HCT116 (cell line): ENCODE data around the gene KLHL3. TPM values are rescaled to one million over a fixed set of nuclear protein-coding genes. Genes with fewer than 3 reads are reported as not detected.

Experiments used
- ATAC-seq: fragments of 200-7000 bp; cut with Tn5 transposase; 2 replicates; pipeline ENCODE4 v1.9.1; 2020; ENCODE audit warnings: mild to moderate bottlenecking, moderate library complexity
- BruUV-seq: library from RNA; stranded (reverse); fragments of 400-500 nt; replicated peaks from 2 replicates; lab custom pipeline; 2021; lab: Mats Ljungman, UMichigan
- CTCF ChIA-PET: fragments of 300-600 bp; sonication (Branson Sonifier 250); formaldehyde crosslinking; loops from one replicate; lab custom pipeline; 2021; ENCODE audit warnings: antibody characterized with exemption; lab: Charles Lee
- POLR2A ChIA-PET: fragments of 300-600, 350-600 bp; sonication (Branson Sonifier 250); formaldehyde crosslinking; loops from one replicate; lab custom pipeline; 2021; ENCODE audit warnings: antibody characterized with exemption; lab: Charles Lee
- RAD21 ChIA-PET, 2 experiments: fragments of 300-600 bp; sonication (Branson Sonifier 250); formaldehyde crosslinking; loops; one replicate each; lab custom pipeline; 2023; ENCODE audit warnings: low total read pairs in 2 of 2; ENCODE audit not compliant: uncharacterized antibody in 2 of 2, unreplicated experiment in 2 of 2, low non-redundant PET in 1 of 2; lab: Charles Lee
- DNase-seq: peaks from one replicate; pipeline ENCODE4 v3.0.0-alpha.2; 2010; ENCODE audit warnings: low read depth, low spot score
- H2AFZ ChIP-seq: fragments of 200-600 bp; shearing (Covaris generic), sonication (generic); 2 replicates; pipeline ENCODE4 v1.6.1; 2017; ENCODE audit warnings: low read depth, mixed run types, mixed read lengths, antibody characterized with exemption, low read length; ENCODE audit not compliant: poor library complexity, severe bottlenecking
- H3K27ac ChIP-seq: 2 replicates; pipeline ENCODE4 v1.5.1; 2012; ENCODE audit warnings: low read depth, low read length
- H3K27me3 ChIP-seq: fragments of 200-600 bp; sonication (generic); 2 replicates; pipeline ENCODE4 v1.6.1; 2016; ENCODE audit warnings: mixed run types, low read length, mixed read lengths; ENCODE audit not compliant: insufficient read depth
- H3K36me3 ChIP-seq, 2 experiments: fragments of 200-500 bp in 1 of 2; fragments of 200-600 bp in 1 of 2; sonication (Bioruptor generic) in 1 of 2; sonication (generic) in 1 of 2; 2 replicates each; pipeline versions ENCODE4 v1.5.1 to v1.6.1; 2014 to 2016; ENCODE audit warnings: low read length in 2 of 2, inconsistent platforms in 1 of 2, mixed read lengths in 1 of 2, mixed run types in 1 of 2; ENCODE audit not compliant: insufficient read depth in 2 of 2, control insufficient read depth in 1 of 2
- H3K4me1 ChIP-seq, 2 experiments: fragments of 200-600 bp in 1 of 2; sonication (generic) in 1 of 2; 2 replicates each; pipeline versions ENCODE4 v1.5.1 to v1.6.1; 2012 to 2017; ENCODE audit warnings: low read length in 2 of 2, inconsistent platforms in 1 of 2, mild to moderate bottlenecking in 1 of 2, mixed read lengths in 1 of 2, mixed run types in 1 of 2, moderate library complexity in 1 of 2; ENCODE audit not compliant: insufficient read depth in 2 of 2, control insufficient read depth in 1 of 2
- H3K4me2 ChIP-seq: fragments of 200-600 bp; sonication (generic); 2 replicates; pipeline ENCODE4 v1.6.1; 2017; ENCODE audit warnings: mixed run types, low read length, mixed read lengths
- H3K4me3 ChIP-seq, 2 experiments: fragments of 200-600 bp in 1 of 2; sonication (generic) in 1 of 2; replicated peaks in 1 of 2; 2 replicates each; pipeline ENCODE4 v1.5.1; 2011 to 2016; ENCODE audit warnings: low read length in 2 of 2, control low read depth in 1 of 2, low read depth in 1 of 2, mild to moderate bottlenecking in 1 of 2, mixed read lengths in 1 of 2, mixed run types in 1 of 2
- H3K79me2 ChIP-seq: fragments of 200-600 bp; sonication (generic); 2 replicates; pipeline ENCODE4 v1.6.1; 2017; ENCODE audit warnings: mild to moderate bottlenecking, mixed run types, low read length, moderate library complexity, mixed read lengths; ENCODE audit not compliant: insufficient read depth
- H3K9ac ChIP-seq: fragments of 200-600 bp; sonication (generic); 2 replicates; pipeline ENCODE4 v1.6.1; 2016; ENCODE audit warnings: low read length, mixed read lengths
- H3K9me2 ChIP-seq: fragments of 200-600 bp; sonication (generic), shearing (Covaris generic); 2 replicates; pipeline ENCODE4 v1.6.1; 2017; ENCODE audit warnings: mixed run types, mild to moderate bottlenecking, moderate library complexity; ENCODE audit not compliant: insufficient read depth
- H3K9me3 ChIP-seq, 2 experiments: fragments of 200-500 bp in 1 of 2; fragments of 200-600 bp in 1 of 2; sonication (Bioruptor generic) in 1 of 2; sonication (generic) in 1 of 2; 2 replicates each; pipeline ENCODE4 v1.6.1; 2014 to 2017; ENCODE audit warnings: low read length in 2 of 2, mixed read lengths in 2 of 2, inconsistent platforms in 1 of 2, low read depth in 1 of 2, mild to moderate bottlenecking in 1 of 2, mixed run types in 1 of 2, moderate library complexity in 1 of 2; ENCODE audit not compliant: control insufficient read depth in 1 of 2, insufficient read depth in 1 of 2
- H4K20me1 ChIP-seq: fragments of 200-600 bp; sonication (generic), shearing (Covaris generic); 2 replicates; pipeline ENCODE4 v1.6.1; 2017; ENCODE audit warnings: mixed run types, mild to moderate bottlenecking, moderate library complexity; ENCODE audit not compliant: insufficient read depth
- JUND ChIP-seq: IDR thresholded peaks from 2 replicates; pipeline ENCODE4 v1.6.1; 2012
- POLR2A ChIP-seq: IDR thresholded peaks from 2 replicates; pipeline ENCODE4 v1.7.0; 2011; ENCODE audit warnings: borderline replicate concordance; ENCODE audit not compliant: insufficient read depth, insufficient read length; ENCODE audit errors: extremely low read depth
- POLR2AphosphoS5 ChIP-seq: IDR thresholded peaks from 2 replicates; pipeline ENCODE4 v1.6.1; 2011; ENCODE audit warnings: mild to moderate bottlenecking, low read depth, low read length, moderate library complexity
- SP1 ChIP-seq: IDR thresholded peaks from 2 replicates; pipeline ENCODE4 v1.6.1; 2012; ENCODE audit warnings: low read depth
- SRF ChIP-seq: IDR thresholded peaks from 2 replicates; pipeline ENCODE4 v1.6.1; 2012; ENCODE audit warnings: low read depth
- TCF7L2 ChIP-seq: IDR thresholded peaks from 2 replicates; pipeline ENCODE4 v1.7.0; 2011; ENCODE audit warnings: borderline replicate concordance, inconsistent platforms; ENCODE audit not compliant: insufficient read depth, insufficient read length; ENCODE audit errors: extremely low read depth
- YY1 ChIP-seq: IDR thresholded peaks from 2 replicates; pipeline ENCODE4 v1.6.1; 2011; ENCODE audit warnings: low read length, low read depth, moderate library complexity, mild to moderate bottlenecking; ENCODE audit not compliant: insufficient replicate concordance; ENCODE audit errors: extremely low read depth
- ZFX ChIP-seq: fragments of 450-650 bp; IDR thresholded peaks from 2 replicates; pipeline ENCODE4 v1.6.1; 2017
- ZNF274 ChIP-seq: fragments of 200-500 bp; sonication (Bioruptor generic); IDR thresholded peaks from 2 replicates; pipeline ENCODE4 v1.6.1; 2014; ENCODE audit warnings: mild to moderate bottlenecking, low read depth, low read length, inconsistent platforms
- intact Hi-C: fragments of 100-400 bp; cut with micrococcal nuclease; formaldehyde crosslinking; loops from 2 replicates; pipeline ENCODE4 v1.10.0; 2022
- total RNA-seq: library from RNA; stranded (reverse); gene quantifications from one replicate; pipeline ENCODE4 v1.2.1, GENCODE V29; 2021; ENCODE audit not compliant: unreplicated experiment
- TF ChIP-seq, protein P1 (sequence below): IDR thresholded peaks from 2 replicates; pipeline ENCODE4 v1.6.1; 2011; ENCODE audit warnings: mild to moderate bottlenecking, low read length, moderate library complexity; ENCODE audit not compliant: insufficient replicate concordance; ENCODE audit errors: extremely low read depth
- TF ChIP-seq, protein P2 (sequence below): IDR thresholded peaks from 2 replicates; pipeline ENCODE4 v1.6.1; 2012
- TF ChIP-seq, protein P3 (sequence below), 3 experiments: fragments of 200-600 bp in 1 of 3; sonication (generic) in 1 of 3; IDR thresholded peaks in 2 of 3; conservative IDR thresholded peaks in 1 of 3; 2 replicates each; pipeline ENCODE4 v1.5.1; 2012 to 2017; ENCODE audit warnings: low read depth in 2 of 3, low read length in 2 of 3, antibody characterized with exemption in 1 of 3, borderline replicate concordance in 1 of 3, control low read depth in 1 of 3, mild to moderate bottlenecking in 1 of 3, mixed read lengths in 1 of 3, mixed run types in 1 of 3, moderate library complexity in 1 of 3; ENCODE audit not compliant: insufficient read depth in 1 of 3

The KLHL3 gene
- total RNA-seq, 1 experiment from 2014 or later = not detected

DNA sequence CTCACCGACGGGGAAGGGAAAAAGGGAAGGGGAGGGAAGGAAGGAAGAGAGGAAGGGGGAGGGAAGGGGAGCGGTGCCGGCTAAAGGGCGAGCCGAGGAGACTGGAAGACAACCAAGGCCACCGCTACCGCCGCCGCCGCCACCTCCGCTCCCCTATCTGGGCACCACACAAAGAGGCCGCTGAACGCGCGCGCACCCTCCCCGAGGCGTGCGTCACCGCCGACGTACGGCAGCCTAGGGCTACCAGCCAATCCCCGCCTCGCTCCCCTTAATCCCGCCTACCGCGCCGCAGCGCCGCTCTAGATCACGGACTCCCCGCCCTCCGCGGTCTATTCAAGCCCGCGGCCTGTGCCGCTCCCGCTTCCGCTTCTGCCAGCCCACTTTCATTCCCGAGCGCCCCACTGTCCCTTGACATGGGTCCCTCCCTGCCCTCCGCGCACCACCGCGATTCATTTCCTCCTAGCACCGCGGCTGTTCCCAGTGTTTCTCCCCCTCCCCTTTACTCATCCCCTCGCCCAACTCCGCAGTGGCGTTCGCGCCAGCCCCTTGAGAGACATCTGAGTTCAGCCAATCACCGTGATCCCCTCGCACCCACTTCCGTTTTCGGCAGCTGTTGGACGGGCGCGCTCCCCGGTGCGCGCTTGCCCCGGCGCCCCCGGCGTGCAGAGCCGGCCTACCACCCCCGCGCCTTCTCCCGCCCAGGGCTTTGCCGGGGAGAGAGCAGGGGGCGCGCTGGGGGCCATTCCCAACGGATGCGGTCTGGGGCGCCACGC is 18.5 kb upstream of the KLHL3 start, which contains the start of gene HNRNPA0:
Gene HNRNPA0, minus strand, starts transcription at position 176 of the 773 bp plus-strand sequence. CDS start 297 bp downstream, outside the sequence.
- Histone ChIP-seq H4K20me1 (peaks cover 34% of the 10 kb centered on the region), H3K4me3 (peak within 1 kb of the TSS; percentile 87 to 97), H3K4me1 (peaks cover 0 to 20% of the 10 kb centered on the region in 2 experiments; a peak in 2 of 4 replicates), H3K27ac (peak within 1 kb of the TSS; percentile 91), H3K4me2 (peak within 1 kb of the TSS; percentile 89), H3K9ac (peak within 1 kb of the TSS; percentile 97), H3K9me2 (no peaks in the 10 kb centered on the region), H2AFZ (peak within 1 kb of the TSS; percentile 29), H3K36me3 (0 out of 4 replicates have a peak, but pooled peaks cover 0 to 3% of the 10 kb centered on the region in 2 experiments), H3K27me3 (no peaks in the 10 kb centered on the region), H3K79me2 (peaks cover 42% of the 10 kb centered on the region), H3K9me3 (no peaks in the 10 kb centered on the region)
- CTCF ChIA-PET = interaction anchor here (1.2 to 1.4 kb wide), 2 partner anchors 12 to 24 kb away, joined by 3 to 4 read pairs; no protein-coding TSS in a partner anchor
- TF ChIP-seq TCF7L2 = peak; percentile 91
- TF ChIP-seq, protein P1, sequence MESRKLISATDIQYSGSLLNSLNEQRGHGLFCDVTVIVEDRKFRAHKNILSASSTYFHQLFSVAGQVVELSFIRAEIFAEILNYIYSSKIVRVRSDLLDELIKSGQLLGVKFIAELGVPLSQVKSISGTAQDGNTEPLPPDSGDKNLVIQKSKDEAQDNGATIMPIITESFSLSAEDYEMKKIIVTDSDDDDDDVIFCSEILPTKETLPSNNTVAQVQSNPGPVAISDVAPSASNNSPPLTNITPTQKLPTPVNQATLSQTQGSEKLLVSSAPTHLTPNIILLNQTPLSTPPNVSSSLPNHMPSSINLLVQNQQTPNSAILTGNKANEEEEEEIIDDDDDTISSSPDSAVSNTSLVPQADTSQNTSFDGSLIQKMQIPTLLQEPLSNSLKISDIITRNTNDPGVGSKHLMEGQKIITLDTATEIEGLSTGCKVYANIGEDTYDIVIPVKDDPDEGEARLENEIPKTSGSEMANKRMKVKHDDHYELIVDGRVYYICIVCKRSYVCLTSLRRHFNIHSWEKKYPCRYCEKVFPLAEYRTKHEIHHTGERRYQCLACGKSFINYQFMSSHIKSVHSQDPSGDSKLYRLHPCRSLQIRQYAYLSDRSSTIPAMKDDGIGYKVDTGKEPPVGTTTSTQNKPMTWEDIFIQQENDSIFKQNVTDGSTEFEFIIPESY = peak; percentile 70
- TF ChIP-seq SP1 = no peak
- TF ChIP-seq ZFX = peak; percentile 76
- TF ChIP-seq, protein P2, sequence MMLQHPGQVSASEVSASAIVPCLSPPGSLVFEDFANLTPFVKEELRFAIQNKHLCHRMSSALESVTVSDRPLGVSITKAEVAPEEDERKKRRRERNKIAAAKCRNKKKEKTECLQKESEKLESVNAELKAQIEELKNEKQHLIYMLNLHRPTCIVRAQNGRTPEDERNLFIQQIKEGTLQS = no peak
- peak; percentile 89 for TF ChIP-seq POLR2A
- no peak for TF ChIP-seq JUND
- TF ChIP-seq ZNF274 = no peak
- TF ChIP-seq, protein P3, sequence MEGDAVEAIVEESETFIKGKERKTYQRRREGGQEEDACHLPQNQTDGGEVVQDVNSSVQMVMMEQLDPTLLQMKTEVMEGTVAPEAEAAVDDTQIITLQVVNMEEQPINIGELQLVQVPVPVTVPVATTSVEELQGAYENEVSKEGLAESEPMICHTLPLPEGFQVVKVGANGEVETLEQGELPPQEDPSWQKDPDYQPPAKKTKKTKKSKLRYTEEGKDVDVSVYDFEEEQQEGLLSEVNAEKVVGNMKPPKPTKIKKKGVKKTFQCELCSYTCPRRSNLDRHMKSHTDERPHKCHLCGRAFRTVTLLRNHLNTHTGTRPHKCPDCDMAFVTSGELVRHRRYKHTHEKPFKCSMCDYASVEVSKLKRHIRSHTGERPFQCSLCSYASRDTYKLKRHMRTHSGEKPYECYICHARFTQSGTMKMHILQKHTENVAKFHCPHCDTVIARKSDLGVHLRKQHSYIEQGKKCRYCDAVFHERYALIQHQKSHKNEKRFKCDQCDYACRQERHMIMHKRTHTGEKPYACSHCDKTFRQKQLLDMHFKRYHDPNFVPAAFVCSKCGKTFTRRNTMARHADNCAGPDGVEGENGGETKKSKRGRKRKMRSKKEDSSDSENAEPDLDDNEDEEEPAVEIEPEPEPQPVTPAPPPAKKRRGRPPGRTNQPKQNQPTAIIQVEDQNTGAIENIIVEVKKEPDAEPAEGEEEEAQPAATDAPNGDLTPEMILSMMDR (IDR thresholded peaks at IDR 0.05 in 2 of 3, conservative IDR thresholded peaks at IDR 0.05 in 1 of 3; ENCODE audit: borderline replicate concordance in 1 of 3, insufficient read depth in 1 of 3, low read depth in 2 of 3, low read length in 2 of 3) = no peak
- TF ChIP-seq SRF = no peak
- peak; percentile 99 for TF ChIP-seq POLR2AphosphoS5
- peak; percentile 45 for TF ChIP-seq YY1
- RAD21 ChIA-PET = no interaction called here
- ATAC-seq (peak; percentile 89), DNase-seq (peak; percentile 95)
- intact Hi-C loops = loop anchor here (2.0 kb wide), 1 partner anchor 282 kb away; no protein-coding TSS in a partner anchor
- no TSS peak for BruUV-seq
- POLR2A ChIA-PET = interaction anchor here (0.6 kb wide), 1 partner anchor 160 kb away, joined by 7 read pairs; no protein-coding TSS in a partner anchor
